Caki2 (cell line): ENCODE results near the gene ANKRD36C. TPM values are rescaled to one million over a fixed set of nuclear protein-coding genes. Genes with fewer than 3 reads are reported as not detected.
"Not testable (repeated sequence)": the region's sequence is repeated elsewhere in the genome, so short reads cannot be mapped to it uniquely, and the experiment has no call there.

Experiments
- DNase-seq: peaks from one replicate; pipeline ENCODE4 v3.0.0-alpha.2; 2015; ENCODE audit warnings: low read depth
- in situ Hi-C: cut with HindIII; loops from 2 replicates; pipeline ENCODE4 v1.10.0; 2016; ENCODE audit warnings: low sequenced_read_pairs, low pct_unique_long_range_greater_than_20kb, mixed read lengths
- total RNA-seq: library from RNA; depleted of rRNA; stranded (reverse); fragments of >200 nt; shearing (Covaris generic); gene quantifications from 2 replicates; pipeline ENCODE4 v1.2.3, GENCODE V29; 2014; ENCODE audit warnings: low replicate concordance; rRNA removed

Gene ANKRD36C
- total RNA-seq, 1 experiment from 2014 or later: 7.9 TPM

DNA sequence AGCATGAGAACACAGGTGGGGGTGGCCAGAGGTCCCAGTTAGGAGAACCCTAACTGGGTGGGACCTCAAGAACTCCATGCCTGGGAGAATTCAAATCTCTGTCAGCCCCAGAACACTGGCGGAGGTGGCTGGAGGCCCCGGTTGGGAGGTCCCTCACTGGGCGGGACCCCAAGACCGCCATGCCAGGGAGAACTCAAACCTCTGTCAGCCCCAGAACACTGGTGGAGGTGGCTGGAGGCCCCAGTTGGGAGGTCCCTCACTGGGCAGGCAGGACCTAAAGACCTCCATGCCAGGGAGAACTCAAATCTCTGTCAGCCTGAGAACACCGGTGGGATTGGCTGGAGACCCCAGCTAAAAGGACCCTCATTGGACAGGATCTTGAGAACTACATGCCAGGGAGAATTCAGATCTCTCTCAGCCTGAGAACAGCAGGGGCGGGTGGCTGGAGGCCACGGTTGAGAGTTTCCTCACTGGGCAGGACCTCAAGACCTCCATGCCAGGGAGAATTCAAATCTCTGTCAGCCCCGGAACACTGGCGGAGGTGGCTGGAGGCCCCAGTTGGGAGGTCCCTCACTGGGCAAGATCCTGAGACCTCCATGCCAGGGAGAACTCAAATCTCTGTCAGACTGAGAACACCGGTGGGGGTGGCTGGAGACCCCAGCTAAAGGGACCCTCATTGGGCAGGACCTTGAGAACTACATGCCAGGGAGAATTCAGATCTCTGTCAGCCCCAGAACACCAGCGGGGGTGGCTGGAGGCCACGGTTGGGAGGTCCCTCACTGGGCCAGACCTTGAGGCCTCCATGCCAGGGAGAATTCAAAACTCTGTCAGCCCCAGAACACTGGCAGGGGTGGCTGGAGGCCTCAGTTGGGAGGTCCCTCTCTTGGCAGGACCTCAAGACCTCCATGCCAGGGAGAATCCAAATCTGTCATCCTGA, 157.3 kb downstream of the ANKRD36C start:
- DNase-seq, in situ Hi-C loops: not testable (repeated sequence)

DNA sequence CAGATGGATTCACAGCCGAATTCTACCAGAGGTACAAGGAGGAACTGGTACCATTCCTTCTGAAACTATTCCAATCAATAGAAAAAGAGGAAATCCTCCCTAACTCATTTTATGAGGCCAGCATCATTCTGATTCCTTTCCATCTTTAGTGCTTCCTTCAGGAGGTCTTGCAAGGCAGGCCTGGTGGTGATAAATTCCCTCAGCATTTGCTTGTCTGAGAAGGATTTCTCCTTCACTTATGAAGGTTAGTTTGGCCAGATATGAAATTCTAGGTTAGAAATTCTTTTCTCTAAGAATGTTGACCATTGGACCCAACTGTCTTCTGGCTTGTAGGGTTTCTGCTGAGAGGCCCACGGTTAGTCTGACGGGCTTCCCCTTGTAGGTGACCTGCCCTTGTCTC, 167.4 kb downstream of the ANKRD36C start:
- DNase-seq, in situ Hi-C loops: not testable (repeated sequence)

DNA sequence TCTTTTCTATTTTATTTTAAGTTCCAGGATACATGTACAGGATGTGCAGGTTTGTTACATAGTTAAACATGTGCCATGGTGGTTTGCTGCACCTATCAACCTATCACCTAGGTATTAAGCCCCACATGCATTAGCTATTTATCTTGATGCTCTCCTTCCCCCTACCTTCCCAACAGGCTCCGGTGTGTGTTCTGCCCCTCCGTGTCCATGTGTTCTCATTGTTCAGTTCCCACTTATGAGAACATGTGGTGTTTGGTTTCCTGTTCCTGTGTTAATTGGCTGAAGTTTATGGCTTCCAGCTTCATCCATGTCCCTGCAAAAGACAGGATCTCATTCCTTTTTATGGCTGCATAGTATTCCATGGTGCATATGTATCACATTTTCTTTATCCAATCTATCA, 174.1 kb downstream of the ANKRD36C start:
- in situ Hi-C loops, DNase-seq: not testable (repeated sequence)

DNA sequence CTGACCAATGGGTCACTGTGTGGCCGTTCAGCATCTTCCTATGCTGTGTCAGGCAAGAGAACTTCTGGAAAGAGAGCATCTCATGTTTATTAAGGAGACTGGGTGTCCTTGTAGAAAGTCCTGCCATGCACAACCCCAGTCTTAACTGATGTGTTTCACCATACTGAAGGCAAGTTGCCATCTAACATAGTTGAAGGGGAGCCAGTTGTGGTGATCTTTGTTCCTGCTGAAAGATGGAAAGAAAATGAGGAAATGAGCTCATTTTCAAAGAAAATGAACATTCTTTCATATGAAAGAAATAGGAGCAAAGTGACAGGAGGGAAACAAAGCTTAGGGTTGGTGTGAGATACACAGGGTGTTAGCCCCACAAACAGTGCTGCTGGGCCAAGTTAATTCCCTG, 178.3 kb downstream of the ANKRD36C start:
- DNase-seq, in situ Hi-C loops: not testable (repeated sequence)

DNA sequence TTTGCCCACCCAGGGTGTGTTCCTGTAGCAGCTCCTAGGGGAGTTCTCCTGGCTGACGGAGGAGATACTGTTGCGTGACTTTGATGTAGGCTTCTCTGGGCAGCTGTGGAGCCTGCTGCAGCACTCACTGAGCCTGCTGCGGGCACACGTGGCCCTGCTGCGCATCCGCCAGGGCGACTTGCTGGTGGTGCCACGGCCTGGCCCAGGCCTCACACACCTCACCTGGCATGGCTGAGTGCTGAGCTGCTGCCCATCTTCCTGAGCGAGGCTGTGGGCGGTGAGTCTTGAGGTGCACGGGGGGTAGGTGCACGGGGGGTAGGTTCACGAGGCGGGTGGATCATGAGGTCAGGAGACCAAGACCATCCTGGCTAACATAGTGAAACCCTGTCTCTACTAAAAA, 191.7 kb downstream of the ANKRD36C start:
- no peak for DNase-seq
- in situ Hi-C loops: no loop called here

DNA sequence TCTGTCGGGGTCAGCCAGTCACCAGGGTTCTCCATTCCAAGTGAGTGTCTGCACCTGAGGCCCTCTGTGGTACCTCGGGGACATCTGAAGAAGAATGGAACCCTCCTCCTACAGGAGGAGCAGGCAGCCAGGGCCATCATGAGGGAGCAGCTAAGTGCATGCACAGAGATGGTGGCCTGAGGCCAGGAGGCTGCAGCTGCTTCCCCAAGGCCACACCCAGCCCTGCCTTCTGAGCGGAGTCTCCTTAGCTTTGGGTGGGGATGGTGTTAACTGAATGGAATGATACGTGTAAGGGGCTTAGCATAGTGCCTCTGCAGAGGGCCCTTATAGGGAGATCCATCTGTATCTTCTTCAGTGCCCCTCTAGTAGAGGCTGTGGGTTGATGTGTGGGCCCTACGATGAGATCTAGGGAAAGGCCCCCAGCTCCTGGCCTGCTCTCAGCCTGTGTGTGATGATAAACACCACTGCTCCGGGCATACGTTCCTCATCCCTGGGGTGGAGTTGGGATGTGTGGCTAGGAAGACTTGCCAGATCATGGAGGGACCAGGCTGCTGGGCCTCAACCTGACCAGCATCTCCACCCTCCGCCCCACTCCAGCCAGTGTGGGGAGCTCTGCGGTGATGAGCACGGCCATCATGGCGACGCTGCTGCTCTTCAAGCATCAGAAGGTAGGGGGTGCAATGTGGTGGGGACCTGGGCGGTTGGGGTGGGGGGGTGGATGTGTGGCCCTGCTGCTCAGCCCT, 192.3 kb downstream of the ANKRD36C start:
- in situ Hi-C loops, DNase-seq: not testable (repeated sequence)

DNA sequence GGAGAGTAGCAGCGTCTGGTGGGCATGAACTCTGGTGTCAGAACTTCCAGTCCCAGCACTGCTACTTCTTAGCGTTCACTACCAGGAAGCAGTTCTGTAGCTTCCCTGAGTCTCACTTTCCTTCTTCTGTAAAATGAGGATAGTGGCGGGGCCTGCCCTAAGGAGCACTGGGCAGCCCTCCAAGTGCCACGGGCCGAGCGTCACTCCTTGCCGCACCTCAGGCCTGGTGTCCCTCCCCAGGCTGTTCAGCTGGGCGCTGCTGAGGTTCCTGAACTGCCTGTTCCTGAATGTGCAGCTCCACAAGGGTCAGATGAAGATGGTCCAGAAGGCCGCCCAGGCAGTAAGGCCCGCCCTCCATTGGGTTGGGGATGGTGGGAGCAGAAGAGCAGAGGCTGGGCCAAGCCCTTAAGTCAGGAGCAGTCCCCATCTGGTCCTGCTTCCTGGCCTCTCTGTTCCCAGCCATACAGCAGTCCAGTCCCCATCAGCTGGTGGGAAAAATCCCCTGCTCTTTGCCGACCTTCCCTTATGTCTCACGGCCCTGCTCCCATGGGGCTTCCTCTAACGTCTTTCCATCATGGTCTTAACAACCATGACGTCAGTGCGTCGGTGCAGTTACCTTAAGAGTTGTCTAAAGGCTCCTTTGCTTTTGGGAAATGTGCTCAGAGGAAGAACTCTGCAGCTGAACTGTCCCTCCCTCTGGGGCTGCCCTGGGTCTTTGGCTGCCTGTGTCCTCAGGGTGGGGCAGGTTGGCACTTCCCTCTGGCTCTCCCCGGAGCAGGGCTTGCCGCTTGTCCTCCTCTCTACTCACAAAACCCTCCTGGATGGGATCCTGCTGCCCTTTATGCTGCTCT, 195.2 kb downstream of the ANKRD36C start:
- DNase-seq, in situ Hi-C loops: not testable (repeated sequence)

DNA sequence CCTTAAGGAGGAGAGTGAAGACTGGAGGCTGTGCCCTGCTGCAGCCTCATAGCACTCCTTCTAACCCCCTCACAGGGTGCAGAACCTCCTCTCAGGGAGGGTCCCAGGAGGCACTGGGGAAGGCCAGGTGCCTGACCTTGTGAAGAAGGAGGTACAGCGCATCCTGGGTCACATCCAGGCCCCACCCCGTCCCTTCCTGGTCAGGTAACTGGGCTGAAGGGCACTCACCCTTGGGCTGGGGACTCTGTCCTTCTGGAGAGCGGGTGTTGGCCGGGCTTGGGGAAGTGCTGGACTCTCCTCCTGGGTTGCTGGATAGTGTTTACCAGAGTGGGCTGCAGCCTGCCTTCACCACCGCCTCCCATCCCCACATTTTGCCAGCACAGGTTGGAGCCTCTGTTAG, 197.7 kb downstream of the ANKRD36C start:
- in situ Hi-C loops, DNase-seq: not testable (repeated sequence)

DNA sequence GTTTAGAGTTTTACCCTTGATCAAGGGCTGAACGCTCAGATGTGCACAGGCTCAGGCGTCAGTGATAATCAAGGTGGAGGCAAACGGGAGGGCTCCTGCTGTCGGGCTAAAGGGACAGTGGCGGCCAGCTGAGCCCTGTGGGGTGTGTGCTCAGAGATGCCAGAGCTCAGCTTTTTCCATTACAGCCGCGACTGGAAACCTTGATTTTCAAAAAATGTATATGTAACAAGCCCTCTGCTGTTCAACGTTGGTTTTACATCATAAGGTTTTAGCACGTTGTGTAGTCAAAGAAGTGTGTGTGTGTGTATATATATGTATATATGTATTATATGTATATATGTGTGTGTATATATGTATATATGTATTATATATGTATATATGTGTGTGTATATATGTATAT, 201.4 kb downstream of the ANKRD36C start:
- DNase-seq, in situ Hi-C loops: not testable (repeated sequence)

DNA sequence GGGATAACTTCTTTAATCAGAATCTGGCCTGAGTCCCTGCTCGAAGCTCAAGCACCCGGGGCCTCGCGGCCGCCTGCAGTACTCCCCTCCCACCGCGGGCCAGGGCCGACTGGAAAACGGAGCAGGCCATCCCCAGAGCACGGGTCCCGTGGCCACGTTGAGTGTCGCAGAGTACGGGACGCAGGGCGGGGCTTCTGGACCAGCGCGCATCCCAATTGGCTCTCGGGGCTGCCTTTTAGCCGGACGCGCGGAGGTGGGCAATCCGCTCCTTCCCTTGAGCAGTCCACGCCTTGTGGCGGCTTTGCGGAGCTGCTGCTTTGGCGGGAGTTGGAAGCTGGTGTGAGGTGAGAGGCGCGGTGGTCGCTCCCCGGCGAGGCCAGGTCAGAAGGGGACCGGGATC, 202.2 kb downstream of the ANKRD36C start:
- DNase-seq, in situ Hi-C loops: not testable (repeated sequence)

DNA sequence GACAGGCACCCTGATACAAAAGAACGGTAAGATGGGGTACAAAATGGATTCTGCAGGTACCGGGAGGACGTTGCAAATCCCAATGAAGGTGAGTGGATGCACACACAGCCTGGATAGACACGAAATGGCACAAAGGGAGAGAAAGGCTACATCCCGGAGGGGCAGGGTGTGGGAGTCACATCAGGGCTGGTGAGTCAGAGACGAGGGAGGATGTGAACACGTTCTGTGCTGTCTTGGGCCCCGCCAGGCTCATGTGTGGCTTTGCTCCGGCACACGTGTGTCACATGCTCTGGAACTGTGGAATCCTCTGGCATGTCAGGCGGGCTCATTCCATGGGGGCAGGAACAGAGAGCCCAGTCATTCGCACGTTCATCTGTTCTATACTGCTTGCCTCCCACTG, 203.0 kb downstream of the ANKRD36C start:
- DNase-seq, in situ Hi-C loops: not testable (repeated sequence)

Other genes starting within 250 kb of the ANKRD36C start
- not detected in 2 replicates for gene GPAT2, start 43.1 kb upstream of the ANKRD36C start, total RNA-seq
- gene ADRA2B, start 124.7 kb upstream of the ANKRD36C start, total RNA-seq: 0.32 TPM in 1 of 2 replicates, not detected in the other
- gene ASTL, start 146.7 kb upstream of the ANKRD36C start, total RNA-seq: not detected in 2 replicates
- 6.1 and 7.4 TPM in 2 replicates for gene DUSP2, start 153.6 kb upstream of the ANKRD36C start, total RNA-seq
- gene STARD7, start 217.0 kb upstream of the ANKRD36C start, total RNA-seq: 118 and 156 TPM in 2 replicates